ENCODE results near the gene INPP5D. TPM values are rescaled to one million over a fixed set of nuclear protein-coding genes. Genes with fewer than 3 reads are reported as not detected.

The INPP5D gene
- total and polyA plus RNA-seq, 2 of the 8 experiments (the other 6 are each of a cell fraction or from before 2014, with no cell fraction given), result 4.5 to 7.1 TPM

- no peak overlapping the region for H2BK20ac ChIP-seq (ENCODE audit: low read length)
- H3K79me2 ChIP-seq (ENCODE audit: control insufficient read depth in 1 of 2, insufficient read depth in 2 of 2, low read length in 2 of 2), result no peaks in the 10 kb centered on the region
- H3K27me3 ChIP-seq (replicated peaks in 1 of 4; ENCODE audit: control insufficient read depth in 3 of 4, extremely low read depth in 1 of 4, insufficient read depth in 3 of 4, low read length in 3 of 4), result no peaks in the 10 kb centered on the region
- 89% methylated on average over 2 of the region's 2 CpGs; no CpG with 5 or more reads in 1 of the 2 experiments for WGBS, 2 experiments (ENCODE audit: extremely low coverage in 1 of 2, insufficient coverage in 1 of 2, insufficient read length in 1 of 2, insufficient replicate concordance in 2 of 2, low coverage in 1 of 2, low lambda C conversion rate in 2 of 2, missing lambda C conversion rate in 1 of 2)
- H3K27ac ChIP-seq (ENCODE audit: low read depth, low read length), result no peak overlapping the region
- ChIA-PET POLR2A (ENCODE audit: partially characterized antibody) (no interaction called here), CTCF (ENCODE audit: partially characterized antibody) (interaction anchor here (0.7 to 2.1 kb wide), 3 partner anchors 12 to 166 kb away, joined by 4 to 5 read pairs (median 4); partner anchors contain the start of gene ATG16L1)
- H3K9ac ChIP-seq (replicated peaks in 1 of 4; ENCODE audit: extremely low read depth in 1 of 4, low read depth in 3 of 4, low read length in 3 of 4), result no peak overlapping the region
- no peak overlapping the region for H2BK15ac ChIP-seq (ENCODE audit: low read length)
- no peak overlapping the region for H4K5ac ChIP-seq (ENCODE audit: insufficient read length, low read depth, low read length)
- no peaks in the 10 kb centered on the region for H3K36me3 ChIP-seq (ENCODE audit: control insufficient read depth in 2 of 4, insufficient read depth in 4 of 4, low read length in 3 of 4)
- no peaks in the 10 kb centered on the region for H4K20me1 ChIP-seq (replicated peaks in 1 of 2; ENCODE audit: control insufficient read depth in 1 of 2, insufficient read depth in 2 of 2, low read length in 2 of 2)
- H4K8ac ChIP-seq (ENCODE audit: extremely low read depth, insufficient read depth, low read length), result no peak overlapping the region
- H2AFZ ChIP-seq (ENCODE audit: low read length), result 0 out of 2 replicates have a peak overlapping the region, but pooled peaks have one; percentile 41
- no peaks in the 10 kb centered on the region for H3K9me3 ChIP-seq (ENCODE audit: insufficient read depth in 2 of 2, low read depth in 1 of 2, low read length in 1 of 2)
- no peak overlapping the region for H4K91ac ChIP-seq (replicated peaks; ENCODE audit: insufficient read length, low read length)
- H3K4me2 ChIP-seq (ENCODE audit: insufficient read depth in 1 of 2, low read depth in 2 of 2, low read length in 2 of 2), result no peak overlapping the region
- no peaks in the 10 kb centered on the region for H3K23me2 ChIP-seq (ENCODE audit: low read depth, low read length)
- no peak overlapping the region for H3K23ac ChIP-seq (ENCODE audit: insufficient read length)
- H3K14ac ChIP-seq (ENCODE audit: insufficient read length), result no peak overlapping the region
- no peak overlapping the region for H3K4ac ChIP-seq (replicated peaks; ENCODE audit: insufficient read length, low read depth, low read length)
- peaks cover 0 to 5% (median 3%) of the 10 kb centered on the region in 4 experiments; a peak in 3 of 7 replicates for H3K4me1 ChIP-seq (replicated peaks in 1 of 4; ENCODE audit: control insufficient read depth in 3 of 4, insufficient read depth in 4 of 4, low read length in 3 of 4)
- no peak overlapping the region for H2BK5ac ChIP-seq (ENCODE audit: low read depth, low read length)
- no peak overlapping the region for H3K56ac ChIP-seq (replicated peaks; ENCODE audit: insufficient read length, low read depth, low read length)
- H2BK12ac ChIP-seq (ENCODE audit: low read depth, low read length), result no peak overlapping the region
- H3K18ac ChIP-seq (ENCODE audit: extremely low read depth, low read length), result no peak overlapping the region
- H3K79me1 ChIP-seq (ENCODE audit: low read depth, low read length), result no peaks in the 10 kb centered on the region
- no peak overlapping the region for H2AK5ac ChIP-seq (ENCODE audit: low read depth, low read length)
- no peak overlapping the region for H2BK120ac ChIP-seq (replicated peaks; ENCODE audit: low read depth, low read length)
- FAIRE-seq, result no peak
- H3K4me3 ChIP-seq (ENCODE audit: extremely low read depth in 1 of 4, insufficient read depth in 2 of 4, low read depth in 3 of 4, low read length in 4 of 4), result no peak overlapping the region
- no peak for DNase-seq (ENCODE audit: low read depth in 1 of 2, low spot score in 2 of 2)
- TF ChIP-seq, protein P1, sequence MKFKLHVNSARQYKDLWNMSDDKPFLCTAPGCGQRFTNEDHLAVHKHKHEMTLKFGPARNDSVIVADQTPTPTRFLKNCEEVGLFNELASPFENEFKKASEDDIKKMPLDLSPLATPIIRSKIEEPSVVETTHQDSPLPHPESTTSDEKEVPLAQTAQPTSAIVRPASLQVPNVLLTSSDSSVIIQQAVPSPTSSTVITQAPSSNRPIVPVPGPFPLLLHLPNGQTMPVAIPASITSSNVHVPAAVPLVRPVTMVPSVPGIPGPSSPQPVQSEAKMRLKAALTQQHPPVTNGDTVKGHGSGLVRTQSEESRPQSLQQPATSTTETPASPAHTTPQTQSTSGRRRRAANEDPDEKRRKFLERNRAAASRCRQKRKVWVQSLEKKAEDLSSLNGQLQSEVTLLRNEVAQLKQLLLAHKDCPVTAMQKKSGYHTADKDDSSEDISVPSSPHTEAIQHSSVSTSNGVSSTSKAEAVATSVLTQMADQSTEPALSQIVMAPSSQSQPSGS (IDR thresholded peaks at IDR 0.05; ENCODE audit: low read length), result no peak
- no peak for TF ChIP-seq RBBP5 (IDR thresholded peaks at IDR 0.05; ENCODE audit: borderline replicate concordance, low read depth, low read length)
- TF ChIP-seq EZH2 (IDR thresholded peaks at IDR 0.05; ENCODE audit: low read depth, low read length, severe bottlenecking), result no peak
- TF ChIP-seq, protein P2, sequence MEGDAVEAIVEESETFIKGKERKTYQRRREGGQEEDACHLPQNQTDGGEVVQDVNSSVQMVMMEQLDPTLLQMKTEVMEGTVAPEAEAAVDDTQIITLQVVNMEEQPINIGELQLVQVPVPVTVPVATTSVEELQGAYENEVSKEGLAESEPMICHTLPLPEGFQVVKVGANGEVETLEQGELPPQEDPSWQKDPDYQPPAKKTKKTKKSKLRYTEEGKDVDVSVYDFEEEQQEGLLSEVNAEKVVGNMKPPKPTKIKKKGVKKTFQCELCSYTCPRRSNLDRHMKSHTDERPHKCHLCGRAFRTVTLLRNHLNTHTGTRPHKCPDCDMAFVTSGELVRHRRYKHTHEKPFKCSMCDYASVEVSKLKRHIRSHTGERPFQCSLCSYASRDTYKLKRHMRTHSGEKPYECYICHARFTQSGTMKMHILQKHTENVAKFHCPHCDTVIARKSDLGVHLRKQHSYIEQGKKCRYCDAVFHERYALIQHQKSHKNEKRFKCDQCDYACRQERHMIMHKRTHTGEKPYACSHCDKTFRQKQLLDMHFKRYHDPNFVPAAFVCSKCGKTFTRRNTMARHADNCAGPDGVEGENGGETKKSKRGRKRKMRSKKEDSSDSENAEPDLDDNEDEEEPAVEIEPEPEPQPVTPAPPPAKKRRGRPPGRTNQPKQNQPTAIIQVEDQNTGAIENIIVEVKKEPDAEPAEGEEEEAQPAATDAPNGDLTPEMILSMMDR (IDR thresholded peaks at IDR 0.05; ENCODE audit: control extremely low read depth in 1 of 3, insufficient read depth in 1 of 3, low read depth in 1 of 3, low read length in 3 of 3), result no peak
- TF ChIP-seq POLR2AphosphoS5 (IDR thresholded peaks at IDR 0.05; ENCODE audit: low read depth, low read length), result no peak
- TF ChIP-seq, protein P3, sequence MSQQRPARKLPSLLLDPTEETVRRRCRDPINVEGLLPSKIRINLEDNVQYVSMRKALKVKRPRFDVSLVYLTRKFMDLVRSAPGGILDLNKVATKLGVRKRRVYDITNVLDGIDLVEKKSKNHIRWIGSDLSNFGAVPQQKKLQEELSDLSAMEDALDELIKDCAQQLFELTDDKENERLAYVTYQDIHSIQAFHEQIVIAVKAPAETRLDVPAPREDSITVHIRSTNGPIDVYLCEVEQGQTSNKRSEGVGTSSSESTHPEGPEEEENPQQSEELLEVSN (IDR thresholded peaks at IDR 0.05), result no peak
- TF ChIP-seq CREB1 (IDR thresholded peaks at IDR 0.05), result no peak
- TF ChIP-seq RNF2 (IDR thresholded peaks at IDR 0.05; ENCODE audit: borderline replicate concordance, low read depth, low read length, missing control alignments, poor library complexity, severe bottlenecking), result no peak
- no peak for TF ChIP-seq CBX8 (IDR thresholded peaks at IDR 0.05; ENCODE audit: borderline replicate concordance, low read depth, low read length)
Measured at GRCh38 chr2:233085839-233086150, 25.7 kb downstream of the INPP5D start.

Measured in H1 (cell line).